SJCRH30 (cell line): ENCODE data around the gene NR1I2. TPM values are rescaled to one million over a fixed set of nuclear protein-coding genes. Genes with fewer than 3 reads are reported as not detected.
A peak's percentile ranks its signal among the peaks of the same experiment; 100 is the strongest.

Source experiments
- DNase-seq, 2 experiments: peaks; one replicate each; pipeline ENCODE4 v3.0.0-alpha.2; 2015 to 2020
- H3K27ac ChIP-seq: fragments of 250-450 bp; sonication (Bioruptor Pico); 2 replicates; pipeline ENCODE4 v1.5.1; 2020; ENCODE audit warnings: mild to moderate bottlenecking, moderate library complexity
- H3K27me3 ChIP-seq: fragments of 250-450 bp; sonication (Bioruptor Pico); 2 replicates; pipeline ENCODE4 v1.5.1; 2020; ENCODE audit warnings: mild to moderate bottlenecking, moderate library complexity
- H3K36me3 ChIP-seq: fragments of 250-450 bp; sonication (Bioruptor Pico); 2 replicates; pipeline ENCODE4 v1.5.1; 2020; ENCODE audit warnings: mild to moderate bottlenecking, moderate library complexity
- H3K4me1 ChIP-seq: fragments of 250-450 bp; sonication (Bioruptor Pico); 2 replicates; pipeline ENCODE4 v1.5.1; 2020; ENCODE audit warnings: mild to moderate bottlenecking, moderate library complexity
- H3K4me3 ChIP-seq: fragments of 250-450 bp; sonication (Bioruptor Pico); 2 replicates; pipeline ENCODE4 v1.5.1; 2020; ENCODE audit warnings: mild to moderate bottlenecking, moderate library complexity
- H3K9me3 ChIP-seq: fragments of 250-450 bp; sonication (Bioruptor Pico); replicated peaks from 2 replicates; pipeline ENCODE4 v1.5.1; 2020; ENCODE audit warnings: mild to moderate bottlenecking, moderate library complexity
- total RNA-seq: library from RNA; depleted of rRNA; stranded (reverse); fragments of >200 nt; shearing (Covaris generic); gene quantifications from 2 replicates; pipeline ENCODE4 v1.2.3, GENCODE V29; 2014

Gene NR1I2
- total RNA-seq, 1 experiment from 2014 or later, result not detected

- H3K4me1 ChIP-seq, result peaks cover 7% of the 10 kb centered on the region
- H3K27ac ChIP-seq, result no peak overlapping the region
- H3K27me3 ChIP-seq, result no peaks in the 10 kb centered on the region
- H3K4me3 ChIP-seq, result no peak overlapping the region
- H3K36me3 ChIP-seq, result peaks cover 3% of the 10 kb centered on the region
- H3K9me3 ChIP-seq, result no peaks in the 10 kb centered on the region
- no peak for DNase-seq
Measured at GRCh38 chr3:119819806-119820205, 37.9 kb downstream of the NR1I2 start.

- Histone ChIP-seq H3K36me3 (peaks cover 18% of the 10 kb centered on the region), H3K4me3 (no peak overlapping the region), H3K9me3 (no peaks in the 10 kb centered on the region)
Measured at GRCh38 chr3:119825820-119826219, 43.9 kb downstream of the NR1I2 start.

GRCh38 chr3:119826711-119827608 lies 45.1 kb downstream of the NR1I2 start:
- no peak for DNase-seq
- H3K4me1 ChIP-seq, result peaks cover 38% of the 10 kb centered on the region
- H3K36me3 ChIP-seq, result peaks cover 18% of the 10 kb centered on the region
- no peak overlapping the region for H3K27ac ChIP-seq
- H3K4me3 ChIP-seq, result no peak overlapping the region
- H3K27me3 ChIP-seq, result no peaks in the 10 kb centered on the region
- H3K9me3 ChIP-seq, result no peaks in the 10 kb centered on the region

More at GRCh38 chr3:119825820-119826219, 43.9 kb downstream of the NR1I2 start:
- no peak overlapping the region for H3K27ac ChIP-seq
- no peaks in the 10 kb centered on the region for H3K27me3 ChIP-seq
- no peak for DNase-seq
- peaks cover 27% of the 10 kb centered on the region for H3K4me1 ChIP-seq

- Histone ChIP-seq H3K4me3 (no peak overlapping the region), H3K4me1 (peaks cover 48% of the 10 kb centered on the region), H3K27ac (no peak overlapping the region), H3K9me3 (no peaks in the 10 kb centered on the region), H3K36me3 (peaks cover 18% of the 10 kb centered on the region), H3K27me3 (no peaks in the 10 kb centered on the region)
- no peak for DNase-seq
Measured at GRCh38 chr3:119829420-119829819, 47.5 kb downstream of the NR1I2 start.

- no peak overlapping the region for H3K4me3 ChIP-seq
Measured at GRCh38 chr3:119831022-119831421, 49.1 kb downstream of the NR1I2 start.

DNA sequence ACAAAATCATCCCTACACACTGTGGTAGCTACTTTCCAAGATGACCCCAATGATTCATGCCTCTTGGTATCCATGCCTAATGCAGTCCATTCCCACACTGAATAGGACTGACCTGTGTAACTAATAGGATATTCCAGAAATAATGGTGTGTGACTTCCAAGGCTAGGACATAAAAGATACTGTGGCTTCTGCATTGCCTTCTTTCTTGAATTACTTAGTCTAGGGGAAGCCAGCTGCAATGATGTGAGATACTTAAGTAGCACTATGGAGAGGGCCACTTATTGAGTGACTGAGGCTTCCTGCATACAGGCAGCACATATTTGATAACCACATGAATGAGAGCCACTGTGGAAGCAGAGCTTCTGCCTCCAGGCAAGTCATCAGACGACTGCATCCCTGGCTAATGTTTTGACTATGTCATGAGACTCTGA lies 50.1 kb downstream of the NR1I2 start:
- Histone ChIP-seq H3K4me1 (peaks cover 48% of the 10 kb centered on the region), H3K4me3 (no peak overlapping the region), H3K9me3 (no peaks in the 10 kb centered on the region), H3K36me3 (no peaks in the 10 kb centered on the region), H3K27ac (peak overlapping the region; percentile 79), H3K27me3 (no peaks in the 10 kb centered on the region)
- peak; percentile 85 to 90 for DNase-seq

More at GRCh38 chr3:119831022-119831421, 49.1 kb downstream of the NR1I2 start:
- DNase-seq, result peak in 1 of 2 experiments; percentile 37
- Histone ChIP-seq H3K4me1 (peaks cover 48% of the 10 kb centered on the region), H3K27me3 (no peaks in the 10 kb centered on the region), H3K36me3 (0 out of 2 replicates have a peak, but pooled peaks cover 5% of the 10 kb centered on the region), H3K27ac (peak overlapping the region; percentile 79), H3K9me3 (no peaks in the 10 kb centered on the region)

GRCh38 chr3:119834754-119835370 lies 53.0 kb downstream of the NR1I2 start:
- Histone ChIP-seq H3K9me3 (no peaks in the 10 kb centered on the region), H3K36me3 (peaks cover 16% of the 10 kb centered on the region), H3K27ac (no peak overlapping the region), H3K4me3 (no peak overlapping the region), H3K27me3 (no peaks in the 10 kb centered on the region), H3K4me1 (peaks cover 31% of the 10 kb centered on the region)
- no peak for DNase-seq

DNA sequence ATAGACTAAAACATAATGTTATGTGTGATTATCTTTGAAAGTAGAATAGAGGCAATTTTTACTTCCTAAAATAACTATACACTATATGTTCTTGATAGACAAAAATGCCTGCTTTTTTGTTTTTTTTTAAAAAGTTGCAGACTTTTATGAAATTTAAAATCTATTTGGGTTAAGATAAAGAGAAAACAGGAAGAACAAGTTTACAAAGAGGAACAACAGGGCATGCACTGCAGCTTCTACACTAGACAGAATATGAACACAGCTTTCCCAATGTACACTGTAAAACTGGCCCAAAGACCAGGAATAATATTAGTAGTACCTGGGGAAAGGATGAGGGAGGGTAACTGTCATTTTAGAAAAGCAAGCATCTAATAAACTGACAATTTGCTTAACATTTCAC lies 53.7 kb downstream of the NR1I2 start:
- no peak overlapping the region for H3K27ac ChIP-seq
- H3K27me3 ChIP-seq, result no peaks in the 10 kb centered on the region

DNA sequence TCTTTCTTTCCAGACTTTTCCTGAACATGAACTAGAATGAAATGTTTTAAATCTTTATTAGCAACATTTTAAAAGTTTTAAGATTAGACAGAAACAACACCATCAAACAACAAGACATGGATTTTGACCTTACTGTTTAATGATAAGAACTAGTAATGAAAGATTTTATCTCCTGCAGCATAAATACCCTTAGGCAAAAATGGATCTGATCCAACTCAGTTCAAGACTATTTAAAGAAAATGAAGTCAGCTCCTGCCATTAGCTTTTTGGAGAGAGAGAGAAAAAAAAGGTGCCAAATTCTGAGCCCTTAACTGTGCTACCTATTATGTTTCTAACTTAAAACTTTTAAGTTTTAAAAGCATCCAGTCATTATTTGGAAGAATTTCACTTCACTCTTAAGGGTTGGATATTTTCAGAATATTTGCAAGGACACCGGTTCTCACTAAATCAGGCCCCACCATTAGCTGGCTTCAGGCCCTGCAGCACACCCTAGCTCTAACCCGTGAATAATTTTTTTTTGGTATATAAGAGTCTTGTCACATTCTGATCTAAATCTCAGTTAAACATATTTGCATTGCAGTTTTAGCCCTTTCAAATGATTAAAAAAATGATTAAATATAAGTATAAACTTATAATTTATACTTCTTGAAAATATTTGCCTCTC lies 60.0 kb downstream of the NR1I2 start:
- peak overlapping the region; percentile 12; the same call in 1 of the 2 replicates for H3K27ac ChIP-seq

More for the DNA sequence above, 53.7 kb downstream of the NR1I2 start:
- DNase-seq, result no peak
- Histone ChIP-seq H3K9me3 (no peaks in the 10 kb centered on the region), H3K4me3 (no peak overlapping the region), H3K36me3 (peaks cover 16% of the 10 kb centered on the region), H3K4me1 (peaks cover 26% of the 10 kb centered on the region)

DNA sequence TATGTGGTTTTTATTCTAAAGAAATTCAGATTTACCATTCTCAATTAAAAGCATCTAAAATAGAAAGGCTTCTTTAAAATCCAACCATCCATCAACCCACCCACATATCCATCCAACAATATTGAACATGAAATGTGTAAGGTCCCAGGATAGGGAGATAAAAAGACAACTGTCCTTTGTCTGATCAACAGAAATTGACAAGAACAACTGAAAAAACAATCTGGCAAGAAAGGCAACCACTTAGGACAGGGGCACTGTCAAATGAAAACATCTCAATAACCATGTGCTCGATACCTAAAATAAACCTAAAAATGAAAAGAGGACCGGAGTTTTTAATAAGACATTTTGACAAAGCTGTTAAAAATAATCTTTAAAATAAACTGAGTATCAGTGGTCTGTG lies 67.2 kb downstream of the NR1I2 start:
- peak; percentile 26 to 87 for DNase-seq
- Histone ChIP-seq H3K36me3 (peaks cover 6% of the 10 kb centered on the region), H3K27ac (peak overlapping the region; percentile 77), H3K4me1 (peaks cover 29% of the 10 kb centered on the region), H3K9me3 (no peaks in the 10 kb centered on the region), H3K4me3 (no peak overlapping the region), H3K27me3 (no peaks in the 10 kb centered on the region)

More for the DNA sequence above, 60.0 kb downstream of the NR1I2 start:
- Histone ChIP-seq H3K4me3 (no peak overlapping the region), H3K4me1 (peaks cover 9% of the 10 kb centered on the region), H3K36me3 (peaks cover 23% of the 10 kb centered on the region), H3K27me3 (no peaks in the 10 kb centered on the region), H3K9me3 (no peaks in the 10 kb centered on the region)
- DNase-seq, result peak in 1 of 2 experiments; percentile 64

- DNase-seq, result no peak
Measured at GRCh38 chr3:119856695-119857094, 74.8 kb downstream of the NR1I2 start.

GRCh38 chr3:119858957-119859356 lies 77.1 kb downstream of the NR1I2 start:
- Histone ChIP-seq H3K4me3 (no peak overlapping the region), H3K9me3 (peaks cover 9% of the 10 kb centered on the region; the same call in 1 of the 2 replicates), H3K27me3 (no peaks in the 10 kb centered on the region), H3K36me3 (peaks cover 51% of the 10 kb centered on the region), H3K27ac (no peak overlapping the region), H3K4me1 (no peaks in the 10 kb centered on the region)
- DNase-seq, result no peak

More at GRCh38 chr3:119856695-119857094, 74.8 kb downstream of the NR1I2 start:
- H3K36me3 ChIP-seq, result peaks cover 41% of the 10 kb centered on the region
- no peak overlapping the region for H3K4me3 ChIP-seq
- no peaks in the 10 kb centered on the region for H3K27me3 ChIP-seq
- H3K9me3 ChIP-seq, result peaks cover 9% of the 10 kb centered on the region; the same call in 1 of the 2 replicates
- no peaks in the 10 kb centered on the region for H3K4me1 ChIP-seq
- H3K27ac ChIP-seq, result no peak overlapping the region

- no peak for DNase-seq
- H3K36me3 ChIP-seq, result peaks cover 48% of the 10 kb centered on the region
- H3K27ac ChIP-seq, result no peak overlapping the region
- no peaks in the 10 kb centered on the region for H3K4me1 ChIP-seq
- no peak overlapping the region for H3K4me3 ChIP-seq
- H3K9me3 ChIP-seq, result peaks cover 9% of the 10 kb centered on the region; the same call in 1 of the 2 replicates
- no peaks in the 10 kb centered on the region for H3K27me3 ChIP-seq
Measured at GRCh38 chr3:119859728-119860127, 77.8 kb downstream of the NR1I2 start.

DNA sequence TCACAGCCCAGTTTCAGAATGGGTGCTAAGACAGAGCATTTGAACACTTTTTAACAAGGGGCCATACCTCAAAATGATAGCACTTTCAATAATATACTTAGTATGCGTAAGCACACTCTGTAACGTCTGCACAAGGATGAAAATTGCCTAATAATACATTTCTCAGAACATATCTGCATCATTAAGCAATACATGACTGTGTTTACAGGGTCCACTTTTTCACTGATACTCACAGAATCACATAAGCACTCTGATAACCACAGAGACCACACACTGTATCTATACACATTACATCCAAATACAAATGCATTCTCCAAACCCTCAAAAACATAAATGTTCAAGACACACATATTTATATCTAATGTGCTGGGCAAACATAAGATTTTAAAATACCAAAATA lies 79.8 kb downstream of the NR1I2 start:
- H3K36me3 ChIP-seq, result peaks cover 46% of the 10 kb centered on the region
- H3K27ac ChIP-seq, result no peak overlapping the region
- H3K4me3 ChIP-seq, result no peak overlapping the region
- H3K27me3 ChIP-seq, result no peaks in the 10 kb centered on the region
- 0 out of 2 replicates have a peak, but pooled peaks cover 4% of the 10 kb centered on the region for H3K9me3 ChIP-seq
- H3K4me1 ChIP-seq, result no peaks in the 10 kb centered on the region
- DNase-seq, result no peak
